Fibroblast of pulmonary artery (primary cell): Measurements from ENCODE around the gene DDOST.

Source experiments
- DNase-seq: peaks from one replicate; pipeline ENCODE4 v3.0.0-alpha.2; 2010; ENCODE audit warnings: low read depth
- H3K4me3 ChIP-seq: replicated peaks from 2 replicates; pipeline ENCODE4 v1.5.1; 2011; ENCODE audit warnings: low read depth, mild to moderate bottlenecking, control low read depth, low read length, moderate library complexity
- TF ChIP-seq, protein P1 (sequence below): IDR thresholded peaks from 2 replicates; pipeline ENCODE4 v1.5.1; 2011; ENCODE audit warnings: mild to moderate bottlenecking, control low read depth, low read length, inconsistent platforms; ENCODE audit errors: missing control alignments

The DDOST gene

DNA sequence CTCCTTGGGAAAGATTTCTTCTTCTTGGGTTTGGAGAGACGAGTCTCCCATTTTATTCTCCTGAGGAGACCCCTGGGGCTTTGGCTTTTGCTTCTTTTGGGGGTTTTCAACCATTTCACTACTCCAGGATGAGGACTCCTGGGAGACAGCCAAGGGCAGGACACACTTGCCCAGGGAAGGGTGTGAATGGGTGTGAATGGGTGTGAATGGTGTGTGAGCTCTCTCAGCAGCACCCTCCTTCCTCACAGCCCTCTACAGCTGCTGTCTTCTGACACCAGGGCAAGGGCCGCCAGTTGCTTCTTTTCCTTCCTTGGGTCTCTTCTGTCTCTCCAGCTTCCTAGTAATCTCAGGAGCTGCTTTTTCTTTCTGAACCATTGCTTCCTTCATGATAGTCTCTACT, 32.5 kb upstream of the DDOST start:
- no peak overlapping the region for H3K4me3 ChIP-seq
- no peak for DNase-seq
- TF ChIP-seq, protein P1, sequence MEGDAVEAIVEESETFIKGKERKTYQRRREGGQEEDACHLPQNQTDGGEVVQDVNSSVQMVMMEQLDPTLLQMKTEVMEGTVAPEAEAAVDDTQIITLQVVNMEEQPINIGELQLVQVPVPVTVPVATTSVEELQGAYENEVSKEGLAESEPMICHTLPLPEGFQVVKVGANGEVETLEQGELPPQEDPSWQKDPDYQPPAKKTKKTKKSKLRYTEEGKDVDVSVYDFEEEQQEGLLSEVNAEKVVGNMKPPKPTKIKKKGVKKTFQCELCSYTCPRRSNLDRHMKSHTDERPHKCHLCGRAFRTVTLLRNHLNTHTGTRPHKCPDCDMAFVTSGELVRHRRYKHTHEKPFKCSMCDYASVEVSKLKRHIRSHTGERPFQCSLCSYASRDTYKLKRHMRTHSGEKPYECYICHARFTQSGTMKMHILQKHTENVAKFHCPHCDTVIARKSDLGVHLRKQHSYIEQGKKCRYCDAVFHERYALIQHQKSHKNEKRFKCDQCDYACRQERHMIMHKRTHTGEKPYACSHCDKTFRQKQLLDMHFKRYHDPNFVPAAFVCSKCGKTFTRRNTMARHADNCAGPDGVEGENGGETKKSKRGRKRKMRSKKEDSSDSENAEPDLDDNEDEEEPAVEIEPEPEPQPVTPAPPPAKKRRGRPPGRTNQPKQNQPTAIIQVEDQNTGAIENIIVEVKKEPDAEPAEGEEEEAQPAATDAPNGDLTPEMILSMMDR = no peak

DNA sequence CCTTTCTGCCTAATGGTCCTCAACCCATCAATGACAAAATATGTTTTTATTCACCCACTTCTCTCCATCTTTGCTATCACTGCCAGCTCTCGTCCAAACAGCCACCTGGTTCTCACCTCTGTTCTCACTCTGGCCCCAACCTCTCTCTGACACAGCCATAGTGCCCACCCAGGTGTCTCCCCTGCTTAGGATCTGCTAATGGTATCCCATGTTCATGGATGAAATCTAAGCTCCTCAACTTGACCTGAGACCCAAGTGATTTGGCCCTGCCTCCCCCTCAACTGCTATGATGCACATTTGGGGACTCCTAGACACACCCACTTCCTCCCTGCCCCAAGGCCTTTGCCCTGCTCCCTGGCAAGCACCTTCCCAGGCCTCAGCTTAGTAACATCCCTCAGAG, 30.7 kb upstream of the DDOST start:
- H3K4me3 ChIP-seq = no peak overlapping the region
- TF ChIP-seq, protein P1 = no peak
- DNase-seq = no peak

DNA sequence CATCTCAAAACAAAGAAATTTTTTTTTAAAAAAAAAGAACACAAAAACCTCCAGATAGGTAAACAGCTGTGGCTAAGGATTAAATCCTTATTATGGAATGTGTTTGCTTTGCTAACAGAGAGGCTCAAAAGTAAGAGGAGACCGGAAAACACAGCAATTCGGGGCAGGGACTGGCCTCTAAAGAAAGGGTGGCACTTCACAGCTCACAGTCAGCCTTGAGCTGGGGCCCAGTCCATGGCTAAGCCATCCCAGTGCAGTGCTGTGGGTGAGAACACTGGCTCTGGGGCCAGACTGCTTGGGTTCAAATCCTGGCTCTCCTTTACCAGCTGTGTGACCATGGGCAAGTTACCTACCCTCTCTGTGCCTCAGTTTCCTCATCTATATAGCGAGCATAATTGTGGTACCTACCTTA, 28.5 kb upstream of the DDOST start:
- TF ChIP-seq, protein P1 = no peak
- no peak for DNase-seq
- no peak overlapping the region for H3K4me3 ChIP-seq

- TF ChIP-seq, protein P1 = no peak
- DNase-seq = no peak
Measured at GRCh38 chr1:20686883-20687725, 25.9 kb upstream of the DDOST start.

DNA sequence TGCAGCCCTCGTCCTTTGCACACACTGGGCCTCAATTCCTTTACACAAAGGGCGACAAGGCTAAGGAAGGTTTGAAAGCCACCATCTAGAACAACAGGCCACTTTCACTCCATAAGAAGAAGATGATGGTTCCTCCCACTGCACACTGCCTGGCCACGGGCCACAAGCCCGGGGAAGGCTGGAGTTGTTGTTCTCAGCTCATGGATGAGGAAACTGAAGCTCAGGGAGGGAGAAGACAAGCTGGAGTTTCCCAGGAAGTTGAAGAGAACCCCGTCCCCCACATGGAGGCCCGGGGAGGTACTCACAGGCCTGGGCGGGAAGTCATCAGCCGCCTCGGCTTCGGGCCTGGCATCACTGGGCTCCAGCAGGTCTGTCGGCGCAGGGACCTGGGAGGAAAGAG, 24.6 kb upstream of the DDOST start:
- TF ChIP-seq, protein P1 = no peak
- DNase-seq = no peak
- H3K4me3 ChIP-seq = no peak overlapping the region

More at GRCh38 chr1:20686883-20687725, 25.9 kb upstream of the DDOST start:
- no peak overlapping the region for H3K4me3 ChIP-seq

- TF ChIP-seq, protein P1 = no peak
- no peak overlapping the region for H3K4me3 ChIP-seq
- no peak for DNase-seq
Measured at GRCh38 chr1:20685099-20685662, 24.0 kb upstream of the DDOST start.
